ENCODE data around the gene EHMT2. TPM values are rescaled to one million over a fixed set of nuclear protein-coding genes. Genes with fewer than 3 reads are reported as not detected.
"Not testable (repeated sequence)": the region's sequence is repeated elsewhere in the genome, so short reads cannot be mapped to it uniquely, and the experiment has no call there.

The EHMT2 gene
- total and polyA plus RNA-seq, 2 of the 4 experiments (the other 2 are of a cell fraction), result 38.0 to 51.2 TPM

- POLR2A ChIA-PET (ENCODE audit: unreplicated experiment), result no interaction called here
- H3K14ac ChIP-seq (replicated peaks; ENCODE audit: low read depth, low read length), result no peak overlapping the region; the same call in 1 of the 2 replicates
- H3K4me1 ChIP-seq (ENCODE audit: control insufficient read depth, insufficient read depth, low read length), result peaks cover 7% of the 10 kb centered on the region
- H3K79me1 ChIP-seq (ENCODE audit: low read depth in 1 of 2, low read length in 2 of 2), result no peaks in the 10 kb centered on the region
- no peak for DNase-seq
- peak overlapping the region; percentile 54; the same call in 1 of the 2 replicates for H3K27ac ChIP-seq (ENCODE audit: insufficient read depth, low read length)
- H3K9me1 ChIP-seq (ENCODE audit: insufficient read depth, low read length), result peaks cover 9% of the 10 kb centered on the region; the same call in 1 of the 2 replicates
- in situ Hi-C loops (cut with MboI; ENCODE audit: low sequenced_read_pairs), result loop anchor here (5.0 kb wide), 1 partner anchor 35 kb away; the partner anchor contains the start of gene CFB
- intact Hi-C loops (cut with micrococcal nuclease), result no loop called here
- peak overlapping the region; percentile 94 for H2AK5ac ChIP-seq (ENCODE audit: low read depth, low read length)
- no peak overlapping the region for H3K4me3 ChIP-seq (ENCODE audit: insufficient read depth, low read depth, low read length)
- H3K23ac ChIP-seq (ENCODE audit: low read depth, low read length), result no peak overlapping the region
- no peak for TF ChIP-seq RAD21 (IDR thresholded peaks at IDR 0.05; ENCODE audit: low read length)
- no peak overlapping the region for H3K56ac ChIP-seq (ENCODE audit: extremely low read depth, insufficient read depth, low read length)
- no peaks in the 10 kb centered on the region for H3K9me3 ChIP-seq (ENCODE audit: control insufficient read depth, insufficient read depth, low read length)
- dilution Hi-C loops (cut with HindIII; ENCODE audit: low sequenced_read_pairs, unreplicated experiment), result no loop called here
- H3K27me3 ChIP-seq (ENCODE audit: control insufficient read depth, insufficient read depth, low read length), result no peaks in the 10 kb centered on the region
- ATAC-seq (ENCODE audit: low read depth), result no peak
- H3K18ac ChIP-seq (ENCODE audit: low read depth, low read length), result no peak overlapping the region; the same call in 1 of the 2 replicates
- H4K8ac ChIP-seq (ENCODE audit: low read depth in 2 of 2, low read length in 2 of 2), result peak overlapping the region in 1 of 2 experiments; percentile 23; a peak in 2 of 4 replicates
- H4K91ac ChIP-seq (ENCODE audit: insufficient read depth, low read depth, low read length), result peak overlapping the region; percentile 62
- peak overlapping the region; percentile 53 for H2BK15ac ChIP-seq (ENCODE audit: low read depth, low read length)
- H4K20me1 ChIP-seq (ENCODE audit: insufficient read depth, low read length), result no peaks in the 10 kb centered on the region
- BruUV-seq (replicated peaks), result no TSS peak
- peak overlapping the region; percentile 78 for H3K4ac ChIP-seq (ENCODE audit: low read depth, low read length)
- no peak overlapping the region for H2AK9ac ChIP-seq (replicated peaks; ENCODE audit: low read depth, low read length, poor library complexity)
- WGBS, 2 experiments (ENCODE audit: extremely low coverage in 2 of 2, insufficient read length in 1 of 2), result 82% methylated on average over 10 of the region's 11 CpGs; no CpG with 5 or more reads in 1 of the 2 experiments
- H3K9ac ChIP-seq (ENCODE audit: low read depth, low read length), result no peak overlapping the region
- no peak overlapping the region for H3K4me2 ChIP-seq (ENCODE audit: low read depth, low read length)
- peak overlapping the region; percentile 69 for H2BK20ac ChIP-seq (ENCODE audit: low read depth, low read length)
- H4K5ac ChIP-seq (ENCODE audit: low read depth, low read length), result peak overlapping the region; percentile 56
- H2BK120ac ChIP-seq (ENCODE audit: low read depth, low read length), result peak overlapping the region; percentile 78
- no peak overlapping the region for H2BK5ac ChIP-seq (ENCODE audit: low read depth, low read length, poor library complexity, severe bottlenecking)
- CTCF ChIA-PET, result interaction anchor here (0.7 kb wide), 1 partner anchor 884 kb away, joined by 4 read pairs; no protein-coding TSS in a partner anchor
- H3K36me3 ChIP-seq (ENCODE audit: control insufficient read depth, insufficient read depth, low read length), result no peaks in the 10 kb centered on the region
- no peak overlapping the region for H2AFZ ChIP-seq (replicated peaks; ENCODE audit: low read length, poor library complexity)
Observed at GRCh38 chr6:31911826-31912585, 14.5 kb upstream of the EHMT2 start.

- H2BK15ac ChIP-seq (ENCODE audit: low read depth, low read length); H3K4me2 ChIP-seq (ENCODE audit: low read depth, low read length); H3K9ac ChIP-seq (ENCODE audit: low read depth, low read length); ATAC-seq (ENCODE audit: low read depth); BruUV-seq (replicated peaks); H3K56ac ChIP-seq (ENCODE audit: extremely low read depth, insufficient read depth, low read length); H3K27me3 ChIP-seq (ENCODE audit: control insufficient read depth, insufficient read depth, low read length); dilution Hi-C loops (cut with HindIII; ENCODE audit: low sequenced_read_pairs, unreplicated experiment); in situ Hi-C loops (cut with MboI; ENCODE audit: low sequenced_read_pairs); H2AFZ ChIP-seq (replicated peaks; ENCODE audit: low read length, poor library complexity); H4K20me1 ChIP-seq (ENCODE audit: insufficient read depth, low read length); H3K36me3 ChIP-seq (ENCODE audit: control insufficient read depth, insufficient read depth, low read length); H3K9me3 ChIP-seq (ENCODE audit: control insufficient read depth, insufficient read depth, low read length); H3K23ac ChIP-seq (ENCODE audit: low read depth, low read length); POLR2A ChIA-PET (ENCODE audit: unreplicated experiment); H4K5ac ChIP-seq (ENCODE audit: low read depth, low read length); H3K18ac ChIP-seq (ENCODE audit: low read depth, low read length); DNase-seq; H3K4me1 ChIP-seq (ENCODE audit: control insufficient read depth, insufficient read depth, low read length); intact Hi-C loops (cut with micrococcal nuclease); H3K14ac ChIP-seq (replicated peaks; ENCODE audit: low read depth, low read length); H2AK9ac ChIP-seq (replicated peaks; ENCODE audit: low read depth, low read length, poor library complexity); H3K4me3 ChIP-seq (ENCODE audit: insufficient read depth, low read depth, low read length); H3K79me1 ChIP-seq (ENCODE audit: low read depth in 1 of 2, low read length in 2 of 2): not testable (repeated sequence)
- H4K8ac ChIP-seq (ENCODE audit: low read depth in 2 of 2, low read length in 2 of 2), result peak overlapping the region in 1 of 2 experiments; percentile 48; a peak in 2 of 4 replicates
- WGBS, 2 experiments (ENCODE audit: extremely low coverage in 2 of 2, insufficient read length in 1 of 2), result 100% methylated on average over 2 of the region's 7 CpGs; no CpG with 5 or more reads in 1 of the 2 experiments
- peak overlapping the region; percentile 39; the same call in 1 of the 2 replicates for H3K27ac ChIP-seq (ENCODE audit: insufficient read depth, low read length)
- H3K9me1 ChIP-seq (ENCODE audit: insufficient read depth, low read length), result peaks cover 12% of the 10 kb centered on the region; the same call in 1 of the 2 replicates
- H2BK5ac ChIP-seq (ENCODE audit: low read depth, low read length, poor library complexity, severe bottlenecking), result peak overlapping the region; percentile 61
- peak overlapping the region; percentile 33; the same call in 1 of the 2 replicates for H2BK20ac ChIP-seq (ENCODE audit: low read depth, low read length)
- peak overlapping the region; percentile 70; the same call in 1 of the 2 replicates for H2BK120ac ChIP-seq (ENCODE audit: low read depth, low read length)
- H4K91ac ChIP-seq (ENCODE audit: insufficient read depth, low read depth, low read length), result peak overlapping the region; percentile 40
- peak overlapping the region; percentile 96 for H2AK5ac ChIP-seq (ENCODE audit: low read depth, low read length)
- CTCF ChIA-PET, result interaction anchor here (0.6 to 1.0 kb wide), 2 partner anchors 14 to 150 kb away, joined by 3 to 7 read pairs; no protein-coding TSS in a partner anchor
- peak overlapping the region; percentile 64; the same call in 1 of the 2 replicates for H3K4ac ChIP-seq (ENCODE audit: low read depth, low read length)
Observed at GRCh38 chr6:31909298-31909697, 11.8 kb upstream of the EHMT2 start.
